CD4-positive, alpha-beta T cell treated with Interleukin-4 for 4 hours (primary cell): Measurements from ENCODE around the gene ZNF839.
A peak's percentile ranks its signal among the peaks of the same experiment; 100 is the strongest.
"Not testable (repeated sequence)": the region's sequence is repeated elsewhere in the genome, so short reads cannot be mapped to it uniquely, and the experiment has no call there.

ENCODE experiments used
- DNase-seq: peaks from one replicate; pipeline ENCODE4 v3.0.0-alpha.2; 2020

ZNF839 gene

GRCh38 chr14:102314242-102315011, 5.1 kb upstream of the ZNF839 start:
- DNase-seq: peak; percentile 75

DNA sequence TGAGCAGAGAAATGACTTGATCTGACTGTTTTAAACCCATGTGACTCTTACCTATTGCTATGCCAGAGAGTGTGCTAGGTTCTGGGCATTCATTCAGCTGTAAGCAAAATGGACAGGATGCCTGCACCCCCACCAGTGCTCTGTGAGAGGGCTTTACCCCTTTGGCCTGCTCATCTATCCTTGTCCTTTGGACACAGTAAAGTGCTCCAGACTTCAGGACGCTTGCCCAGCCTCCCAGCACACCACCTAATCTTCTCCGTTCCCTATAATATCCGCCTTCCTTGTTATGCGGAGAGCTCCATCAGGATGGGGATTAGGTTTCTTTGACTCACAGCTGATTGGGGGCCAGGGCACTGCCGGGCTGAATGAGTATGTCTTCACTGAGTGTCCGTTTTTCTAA, 4.4 kb upstream of the ZNF839 start:
- no peak for DNase-seq

- peak; percentile 39 for DNase-seq
Observed at GRCh38 chr14:102316338-102316742, 3.2 kb upstream of the ZNF839 start.

GRCh38 chr14:102316743-102317563, 2.6 kb upstream of the ZNF839 start:
- peak; percentile 91 for DNase-seq

DNA sequence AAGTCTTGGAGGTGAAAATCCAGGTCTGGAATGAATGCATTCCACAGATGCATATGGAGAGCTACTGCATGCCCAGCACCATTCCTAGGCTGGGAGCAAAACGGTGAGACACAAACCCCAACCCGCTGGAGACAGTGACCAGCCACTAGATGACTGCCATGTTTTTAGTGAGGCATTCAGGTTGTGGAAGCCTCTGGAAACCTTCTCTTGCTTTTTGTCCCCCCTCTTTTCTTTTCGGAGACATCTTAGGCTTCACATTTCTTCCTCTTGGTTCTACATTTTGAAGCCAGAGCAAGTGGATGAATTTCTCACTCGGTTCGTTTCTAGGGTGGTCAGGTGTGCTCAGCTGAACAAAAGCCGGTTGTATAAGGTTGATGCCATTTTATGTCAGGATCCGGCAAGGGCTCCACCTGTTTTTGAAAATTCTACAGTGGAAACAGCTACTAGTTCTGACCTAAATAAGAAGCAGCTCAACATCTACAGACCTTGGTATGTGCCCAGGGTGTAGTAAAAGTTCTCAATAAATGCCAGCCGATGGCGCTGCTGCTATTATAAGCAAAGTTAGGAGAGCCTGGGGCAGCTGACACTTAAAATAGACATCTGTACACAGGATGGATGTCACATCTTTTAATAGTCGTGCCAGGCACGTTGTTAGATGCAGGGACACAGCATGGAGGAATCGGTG, 1.8 kb upstream of the ZNF839 start:
- peak; percentile 36 for DNase-seq

GRCh38 chr14:102318781-102319276, 717 bp upstream of the ZNF839 start:
- no peak for DNase-seq

DNA sequence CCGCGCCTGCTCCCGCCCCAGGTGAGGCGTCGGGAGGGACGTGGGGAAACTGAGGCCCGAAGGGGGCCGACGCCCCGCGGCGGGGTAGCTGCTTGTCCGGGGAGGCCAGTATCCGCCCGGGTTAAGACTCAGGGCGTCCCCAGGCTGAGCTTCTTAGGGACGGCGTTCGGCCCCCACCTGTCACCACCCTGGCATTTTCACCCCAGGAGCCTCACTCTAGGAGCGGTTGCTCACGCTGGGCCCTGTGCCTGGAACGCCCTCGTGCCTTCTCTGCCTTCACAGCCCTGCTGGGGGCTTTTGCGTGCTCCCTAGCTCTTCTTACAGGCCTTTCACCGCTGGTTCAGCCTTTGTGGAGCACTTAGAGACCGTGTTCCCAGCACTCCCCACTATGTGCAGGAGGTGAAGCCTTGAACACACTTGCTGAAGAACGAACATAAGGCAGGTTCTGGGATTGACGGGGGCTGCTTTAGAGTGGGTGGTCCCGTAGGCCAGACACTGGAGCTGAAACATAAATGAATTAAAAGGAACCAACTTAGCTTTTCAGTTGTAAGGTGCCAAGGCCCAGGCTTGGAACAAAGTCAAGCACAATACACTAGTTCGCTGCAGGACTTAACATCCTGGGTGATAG, 601 bp downstream of the ZNF839 start:
- peak; percentile 35 for DNase-seq

- no peak for DNase-seq
Observed at GRCh38 chr14:102320671-102321455, 1.3 kb downstream of the ZNF839 start.

DNA sequence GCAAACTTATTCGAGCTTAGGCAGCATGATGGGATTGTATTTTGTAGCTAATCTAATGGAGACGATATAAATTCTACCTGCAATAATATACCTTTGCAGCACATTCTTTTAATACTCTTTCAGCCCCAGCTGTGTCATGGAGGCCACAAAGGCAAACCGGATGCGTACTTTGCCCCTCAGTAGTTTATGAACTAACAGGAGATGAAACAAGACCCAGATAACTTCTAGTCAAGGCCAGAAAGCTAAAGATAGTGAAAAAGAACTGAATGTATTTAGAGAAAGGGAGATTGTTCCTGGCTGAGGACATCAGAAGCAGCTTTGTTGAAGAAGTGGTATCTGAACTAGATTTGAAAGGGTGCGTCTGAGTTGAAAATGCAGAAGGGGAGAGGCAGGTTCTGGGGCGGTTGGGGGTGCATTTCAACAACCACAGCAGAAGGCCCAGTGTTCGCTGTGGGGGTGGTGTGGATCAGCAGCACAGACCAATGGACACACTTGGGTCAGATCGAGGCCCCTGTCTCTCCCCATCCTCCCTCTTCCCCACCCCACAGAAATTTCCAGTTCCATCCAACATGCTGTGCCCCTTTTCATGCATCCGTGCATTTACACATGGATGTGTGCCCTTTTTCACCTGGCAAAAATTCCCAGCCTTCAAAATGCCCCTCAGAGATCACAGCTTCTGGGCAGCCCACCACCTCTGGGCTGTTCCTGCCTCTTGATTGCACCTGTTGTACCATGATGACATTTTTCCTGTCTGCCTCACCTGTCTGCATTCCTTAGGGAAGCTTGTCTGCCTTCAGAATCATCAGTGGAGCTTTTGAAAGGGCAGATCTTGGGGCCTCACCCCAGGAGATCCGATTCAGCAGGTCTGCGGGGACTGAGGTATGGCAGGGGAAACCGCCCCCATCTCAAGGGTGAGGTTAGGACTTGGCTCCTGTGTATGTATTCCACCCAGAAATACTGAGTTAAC, 2.2 kb downstream of the ZNF839 start:
- no peak for DNase-seq

- peak; percentile 26 for DNase-seq
Observed at GRCh38 chr14:102323102-102323501, 3.6 kb downstream of the ZNF839 start.

DNA sequence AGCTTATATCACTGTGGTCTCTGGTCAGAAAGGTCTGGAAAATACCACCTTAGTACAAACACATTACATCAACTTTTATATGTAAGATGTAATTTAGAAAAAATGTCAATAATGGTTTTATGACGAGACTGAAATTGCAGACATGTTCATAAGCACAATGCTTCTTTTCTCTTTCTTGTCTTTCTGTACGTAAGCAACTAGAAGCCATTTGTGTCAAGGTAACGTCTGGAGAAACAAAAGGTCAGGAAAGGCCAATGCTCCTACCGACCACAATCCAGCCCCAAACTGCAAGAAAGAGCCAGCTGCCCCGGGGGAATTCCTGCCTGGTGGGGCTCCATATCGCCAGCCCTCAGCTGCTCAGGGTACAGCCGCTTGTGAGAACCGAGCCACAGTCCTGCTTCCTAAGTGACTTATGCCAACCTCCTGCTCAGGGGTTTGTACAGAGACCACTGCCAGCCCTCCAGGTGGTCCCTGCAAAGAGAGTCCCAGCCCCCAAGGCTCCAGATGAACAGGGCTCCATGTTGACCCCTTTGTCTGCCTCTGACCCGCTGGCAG, 6.3 kb downstream of the ZNF839 start:
- DNase-seq: no peak

DNA sequence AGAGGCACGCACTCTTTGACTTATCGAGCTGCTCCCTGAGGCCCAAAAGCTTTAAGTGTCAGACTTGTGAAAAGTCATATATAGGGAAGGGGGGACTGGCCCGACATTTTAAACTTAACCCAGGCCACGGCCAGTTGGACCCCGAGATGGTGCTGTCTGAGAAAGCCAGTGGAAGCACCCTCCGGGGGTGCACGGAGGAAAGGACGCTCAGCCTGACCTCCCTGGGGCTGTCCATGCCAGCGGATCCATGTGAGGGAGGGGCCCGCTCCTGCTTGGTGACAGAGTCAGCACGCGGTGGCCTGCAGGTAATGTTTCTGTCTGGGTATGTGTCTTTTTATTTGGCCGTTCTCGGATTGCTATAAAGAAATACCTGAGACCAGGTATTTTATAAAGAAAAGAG, 7.0 kb downstream of the ZNF839 start:
- no peak for DNase-seq

DNA sequence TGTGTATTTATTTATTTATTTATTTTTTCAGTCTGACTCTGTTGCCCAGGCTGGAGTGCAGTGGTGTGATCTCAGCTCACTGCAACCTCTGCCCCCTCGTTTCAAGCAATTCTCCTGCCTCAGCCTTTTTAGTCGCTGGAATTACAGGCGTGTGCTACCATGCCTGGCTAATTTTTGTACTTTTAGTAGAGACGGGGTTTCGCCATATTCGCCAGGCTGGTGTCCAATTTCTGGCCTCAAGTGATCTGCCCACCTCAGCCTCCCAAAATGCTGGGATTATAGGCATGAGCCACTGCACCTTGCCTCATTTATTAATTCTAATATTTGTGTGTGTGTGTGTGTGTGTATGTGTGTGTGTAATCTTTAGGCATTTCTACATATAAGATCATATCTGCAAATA, 9.8 kb downstream of the ZNF839 start:
- DNase-seq: not testable (repeated sequence)

GRCh38 chr14:102330806-102331205, 11.3 kb downstream of the ZNF839 start:
- DNase-seq: no peak

GRCh38 chr14:102333390-102333789, 13.8 kb downstream of the ZNF839 start:
- DNase-seq: no peak

DNA sequence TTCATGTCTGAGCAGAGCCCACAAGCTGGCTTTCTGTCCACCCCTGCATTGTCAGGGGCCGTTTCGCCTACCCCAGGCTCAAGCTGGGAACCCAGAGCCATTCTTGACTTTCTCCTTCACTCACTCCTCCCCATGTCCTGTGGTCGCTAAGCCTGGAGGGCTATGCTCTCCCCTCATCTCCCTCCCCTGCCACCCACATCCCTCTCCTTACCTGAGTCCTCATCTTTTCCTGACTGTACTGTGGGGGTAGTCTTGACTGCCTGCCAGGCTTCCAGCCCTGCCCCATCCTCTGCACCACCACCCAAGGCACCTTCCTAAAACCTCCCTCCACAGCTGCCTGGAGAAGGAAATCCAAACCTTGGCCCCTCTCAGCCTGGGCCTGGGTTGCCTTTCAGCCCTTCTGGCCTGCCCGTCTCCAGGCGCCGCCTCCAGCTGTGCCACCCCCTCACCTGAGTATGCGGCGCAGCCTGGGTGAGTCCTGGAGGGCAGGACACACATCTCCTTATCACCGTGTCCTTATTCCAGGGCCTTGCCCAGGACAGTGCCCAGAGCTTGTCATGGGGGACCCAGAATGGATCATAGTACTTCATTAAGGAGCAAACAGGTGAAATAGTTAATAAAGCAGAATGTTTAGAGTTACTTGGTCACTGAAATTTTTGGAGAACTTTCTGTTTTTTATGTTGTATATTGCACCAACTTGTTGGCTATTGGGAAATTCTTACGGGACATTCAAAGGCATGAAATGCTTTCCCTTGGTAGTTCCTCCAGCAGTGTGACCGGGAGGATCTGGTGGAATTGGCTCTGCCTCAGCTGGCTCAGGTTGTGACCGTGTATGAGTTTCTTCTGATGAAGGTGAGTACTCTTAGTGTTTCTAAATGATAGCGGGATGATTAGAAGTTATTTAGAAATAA, 14.5 kb downstream of the ZNF839 start:
- no peak for DNase-seq

DNA sequence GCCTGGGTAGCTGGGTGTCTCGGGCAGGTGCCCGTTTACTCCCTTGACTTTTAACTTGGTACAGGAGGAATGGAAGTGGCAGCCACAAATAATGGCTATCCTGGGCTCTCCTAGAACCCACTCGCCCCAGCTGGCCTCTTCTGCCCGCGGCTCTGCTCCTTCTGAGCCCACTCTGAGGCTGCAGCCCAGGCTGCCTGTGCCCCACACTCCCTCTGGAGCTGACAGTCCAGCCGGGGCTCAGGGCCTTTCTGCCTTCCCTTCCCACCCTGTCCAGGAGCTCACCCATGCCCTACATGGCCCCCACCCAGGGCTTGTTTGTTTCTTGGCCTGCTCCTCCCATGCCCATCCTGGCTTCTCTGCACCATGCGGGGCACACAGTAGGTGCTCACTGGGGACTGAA, 15.6 kb downstream of the ZNF839 start:
- DNase-seq: no peak

- DNase-seq: no peak
Observed at GRCh38 chr14:102338724-102339123, 19.2 kb downstream of the ZNF839 start.

- no peak for DNase-seq
Observed at GRCh38 chr14:102341566-102341965, 22.0 kb downstream of the ZNF839 start.
